Body of pancreas (tissue), 4 donors: Measurements from ENCODE around the gene KANSL3. TPM values are rescaled to one million over a fixed set of nuclear protein-coding genes. Genes with fewer than 3 reads are reported as not detected.
"Not testable (repeated sequence)": the region's sequence is repeated elsewhere in the genome, so short reads cannot be mapped to it uniquely, and the experiment has no call there.

Experiments
- ATAC-seq: fragments of 150-250 bp; one replicate; pipeline ENCODE4 v1.9.1; 2016
- DNase-seq, 4 donors: peaks; one replicate each; pipeline ENCODE4 v3.0.0-alpha.2; 2019
- H3K27ac ChIP-seq, 4 donors: fragments of 200-600 bp; sonication (generic); 1 replicate in 3 of 4; 2 replicates in 1 of 4; pipeline versions ENCODE4 v1.5.1 to v1.6.1; 2016 to 2019; ENCODE audit warnings: mild to moderate bottlenecking in 1 of 4, mixed read lengths in 1 of 4, moderate library complexity in 1 of 4
- H3K27me3 ChIP-seq, 2 donors: fragments of 200-600 bp; sonication (generic); one replicate each; pipeline ENCODE4 v1.6.0; 2016; ENCODE audit warnings: mild to moderate bottlenecking in 1 of 2
- H3K36me3 ChIP-seq, 2 donors: fragments of 200-600 bp; sonication (generic); replicated peaks in 1 of 2; 2 replicates each; pipeline ENCODE4 v1.5.1; 2016; ENCODE audit warnings: low read depth in 2 of 2; ENCODE audit not compliant: insufficient read depth in 1 of 2
- H3K4me1 ChIP-seq: fragments of 200-600 bp; sonication (generic); one replicate; pipeline ENCODE4 v1.6.0; 2016
- H3K4me3 ChIP-seq, 2 donors: fragments of 200-600 bp; sonication (generic); 1 replicate in 1 of 2; 2 replicates in 1 of 2; pipeline ENCODE4 v1.5.1; 2016 to 2019
- H3K9me3 ChIP-seq, 3 donors: fragments of 200-600 bp; sonication (generic); 1 replicate in 2 of 3; 2 replicates in 1 of 3; pipeline ENCODE4 v1.5.1; 2016
- CTCF ChIP-seq, 7 experiments: fragments of 450-650 bp in 4 of 7; fragments of 200-600 bp in 3 of 7; sonication (generic) in 3 of 7; IDR thresholded peaks; one replicate each; pipeline ENCODE4 v1.5.1; 2016 to 2019; ENCODE audit warnings: antibody characterized with exemption in 7 of 7
- POLR2A ChIP-seq, 3 donors: fragments of 450-650 bp; IDR thresholded peaks; one replicate each; pipeline ENCODE4 v1.6.1; 2016; ENCODE audit warnings: antibody characterized with exemption in 3 of 3, mild to moderate bottlenecking in 2 of 3
- WGBS, 2 donors: methylation state at CpG; one replicate each; pipeline ENCODE4 v1.1.5; 2017; 5-methylcytosine and 5-hydroxymethylcytosine counted together
- intact Hi-C: fragments of 100-400 bp; cut with DNase I; formaldehyde crosslinking; loops from one replicate; pipeline ENCODE4 v1.15.1; 2023
- total RNA-seq, 2 donors: library from RNA; depleted of rRNA; stranded (reverse); fragments of >200 nt; gene quantifications; one replicate each; pipeline ENCODE4 v1.1.0, GENCODE V29; 2016

Gene KANSL3
- total RNA-seq, 2 donors from 2014 or later = 36.6 to 50.4 TPM

DNA sequence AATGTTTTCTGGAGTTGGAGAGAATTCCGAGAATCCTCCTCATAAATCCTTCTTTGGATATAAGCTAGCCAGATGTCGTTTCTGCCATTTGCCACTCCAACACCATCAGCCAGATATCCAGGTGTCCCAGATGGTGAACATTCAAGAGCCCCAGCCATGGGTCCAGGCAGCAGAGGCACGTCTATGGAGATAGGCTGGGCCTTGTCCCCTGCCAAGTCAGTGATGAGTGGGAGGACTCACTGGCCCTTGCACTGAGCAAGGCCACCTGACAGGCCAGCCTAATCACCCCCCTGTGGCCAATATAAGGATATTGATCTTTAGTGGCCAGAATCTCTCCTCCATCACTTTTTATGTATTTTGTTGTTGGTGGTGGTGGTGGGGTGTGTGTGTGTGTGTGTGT lies 73.5 kb downstream of the KANSL3 start:
- Histone ChIP-seq H3K4me3 (no peak overlapping the region), H3K36me3 (no peaks in the 10 kb centered on the region), H3K4me1 (no peaks in the 10 kb centered on the region), H3K9me3 (no peaks in the 10 kb centered on the region), H3K27ac (no peak overlapping the region), H3K27me3 (no peaks in the 10 kb centered on the region)
- 60 to 81% methylated on average over 1 to 3 of the region's 3 CpGs for WGBS, 2 donors
- TF ChIP-seq CTCF (IDR thresholded peaks at IDR 0.05) = no peak
- no peak for TF ChIP-seq POLR2A (IDR thresholded peaks at IDR 0.05)
- intact Hi-C loops = no loop called here
- ATAC-seq (no peak), DNase-seq (no peak)

- 77 to 100% methylated on average over 3 to 4 of the region's 4 CpGs for WGBS, 2 donors
- H3K27ac ChIP-seq = no peak overlapping the region
- no peak for ATAC-seq
- no peaks in the 10 kb centered on the region for H3K9me3 ChIP-seq
- no peaks in the 10 kb centered on the region for H3K27me3 ChIP-seq
- intact Hi-C loops = no loop called here
- no peaks in the 10 kb centered on the region for H3K36me3 ChIP-seq
- no peaks in the 10 kb centered on the region for H3K4me1 ChIP-seq
- DNase-seq = no peak
- TF ChIP-seq POLR2A (IDR thresholded peaks at IDR 0.05) = no peak
- TF ChIP-seq CTCF (IDR thresholded peaks at IDR 0.05) = no peak
- H3K4me3 ChIP-seq = no peak overlapping the region
These were observed 74.1 kb downstream of the KANSL3 start for GRCh38 chr2:96564026-96564425.

DNA sequence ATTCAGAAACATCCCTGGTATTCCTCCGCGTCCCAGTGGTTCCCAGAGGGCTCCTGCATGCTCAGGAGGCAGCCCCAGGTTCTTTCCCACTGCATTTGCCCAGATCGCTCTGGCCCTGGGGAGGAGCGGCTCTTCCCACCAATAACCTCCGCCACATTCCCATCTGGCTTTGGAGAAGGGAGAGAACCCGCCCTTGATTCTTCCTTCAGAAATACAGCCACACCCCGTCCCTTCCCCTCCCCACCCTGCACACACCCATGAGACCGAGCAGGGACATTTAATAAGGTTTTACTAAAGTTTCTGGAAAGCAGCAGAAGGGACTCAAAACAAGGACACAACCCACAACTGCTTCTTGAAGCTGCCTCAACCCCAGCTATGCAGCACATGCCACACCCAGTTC lies 79.6 kb downstream of the KANSL3 start:
- 93% methylated on average over 8 of the region's 8 CpGs for WGBS, 2 donors

DNA sequence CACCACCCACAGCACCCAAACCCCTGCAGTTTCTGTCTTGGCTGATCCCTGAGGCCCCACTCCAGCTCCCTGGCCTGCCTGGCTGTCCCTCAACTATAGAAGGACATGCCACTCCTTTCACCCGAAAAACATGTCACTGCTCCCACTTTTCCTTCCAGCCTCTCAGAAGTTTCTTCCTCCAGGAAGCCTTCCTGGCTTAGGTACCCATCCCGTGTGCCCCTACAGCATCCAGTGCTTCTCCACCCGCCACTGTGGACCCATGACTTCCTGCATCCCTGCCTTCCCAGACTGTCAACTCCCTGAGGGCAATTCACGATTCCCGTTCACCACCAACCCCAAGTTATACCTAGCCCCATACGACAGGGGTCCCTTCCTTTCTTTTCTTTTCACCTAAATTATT lies 80.1 kb downstream of the KANSL3 start:
- H3K36me3 ChIP-seq = no peaks in the 10 kb centered on the region
- TF ChIP-seq POLR2A (IDR thresholded peaks at IDR 0.05) = no peak
- no peak for TF ChIP-seq CTCF (IDR thresholded peaks at IDR 0.05)
- no peak for ATAC-seq
- H3K27me3 ChIP-seq = no peaks in the 10 kb centered on the region
- 81 to 92% methylated on average over 6 of the region's 6 CpGs for WGBS, 2 donors
- H3K4me3 ChIP-seq = no peak overlapping the region
- no peaks in the 10 kb centered on the region for H3K9me3 ChIP-seq
- intact Hi-C loops = no loop called here
- H3K4me1 ChIP-seq = peaks cover 7% of the 10 kb centered on the region
- DNase-seq = no peak
- no peak overlapping the region for H3K27ac ChIP-seq

More for the DNA sequence above, 79.6 kb downstream of the KANSL3 start:
- Histone ChIP-seq H3K4me3 (no peak overlapping the region), H3K4me1 (peaks cover 7% of the 10 kb centered on the region), H3K36me3 (no peaks in the 10 kb centered on the region), H3K27me3 (no peaks in the 10 kb centered on the region), H3K27ac (no peak overlapping the region), H3K9me3 (no peaks in the 10 kb centered on the region)
- TF ChIP-seq POLR2A (IDR thresholded peaks at IDR 0.05) = no peak
- no peak for TF ChIP-seq CTCF (IDR thresholded peaks at IDR 0.05)
- intact Hi-C loops = no loop called here
- DNase-seq (no peak), ATAC-seq (no peak)

DNA sequence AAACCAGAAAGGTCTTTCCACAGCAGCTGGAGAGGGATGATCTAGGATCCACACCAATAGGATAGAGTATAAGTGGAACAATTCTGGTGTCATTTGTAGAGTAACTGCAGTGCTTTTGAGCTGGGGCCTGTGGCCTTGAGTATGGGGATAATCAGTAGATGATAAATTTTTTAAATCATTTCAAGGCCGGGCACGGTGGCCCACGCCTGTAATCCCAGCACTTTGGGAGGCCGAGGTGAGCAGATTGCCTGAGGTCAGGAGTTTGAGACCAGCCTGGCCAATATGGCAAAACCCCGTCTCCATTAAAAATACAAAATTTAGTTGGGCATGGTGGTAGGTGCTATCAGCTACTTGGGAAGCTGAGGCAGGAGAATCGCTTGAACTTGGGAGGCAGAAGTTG lies 80.7 kb downstream of the KANSL3 start:
- H3K4me1 ChIP-seq, DNase-seq, H3K4me3 ChIP-seq, ATAC-seq, H3K9me3 ChIP-seq, H3K36me3 ChIP-seq, H3K27me3 ChIP-seq, intact Hi-C loops: not testable (repeated sequence)
- 73 to 76% methylated on average over 6 of the region's 6 CpGs for WGBS, 2 donors
- H3K27ac ChIP-seq = peak overlapping the region in 1 of 4 donors; percentile 3
